Stimulated activated CD4-positive, alpha-beta T cell treated with anti-CD3 and anti-CD28 coated beads, TNF-alpha, amount 100 ng/mL, for 48 hours (primary cell): Measurements from ENCODE around the gene RGPD5.
"Not testable (repeated sequence)": the region's sequence is repeated elsewhere in the genome, so short reads cannot be mapped to it uniquely, and the experiment has no call there.

ENCODE experiments used
- DNase-seq, 3 donors: peaks; one replicate each; pipeline ENCODE4 v3.0.0-alpha.2; 2020; ENCODE audit warnings: low read depth in 3 of 3

The RGPD5 gene

GRCh38 chr2:109794074-109794737 is at the start of gene RGPD5:
Gene RGPD5 (plus strand): TSS chr2:109794305. CDS start chr2:109794466, 161 bp downstream.
- DNase-seq = not testable (repeated sequence)

GRCh38 chr2:109751572-109751971 is 42.5 kb upstream of the RGPD5 start:
- not testable (repeated sequence) for DNase-seq

GRCh38 chr2:109757163-109757824 is 36.8 kb upstream of the RGPD5 start:
- DNase-seq = not testable (repeated sequence)

GRCh38 chr2:109760265-109761042 is 33.7 kb upstream of the RGPD5 start:
- not testable (repeated sequence) for DNase-seq

- not testable (repeated sequence) for DNase-seq
Observed at GRCh38 chr2:109761043-109761454, 33.1 kb upstream of the RGPD5 start.

GRCh38 chr2:109761976-109762375 is 32.1 kb upstream of the RGPD5 start:
- DNase-seq = not testable (repeated sequence)

GRCh38 chr2:109766074-109766473 is 28.0 kb upstream of the RGPD5 start:
- not testable (repeated sequence) for DNase-seq

- not testable (repeated sequence) for DNase-seq
Observed at GRCh38 chr2:109766886-109767578, 27.1 kb upstream of the RGPD5 start.

GRCh38 chr2:109768934-109769333 is 25.2 kb upstream of the RGPD5 start:
- DNase-seq = not testable (repeated sequence)

- DNase-seq = not testable (repeated sequence)
Observed at GRCh38 chr2:109779118-109779517, 15.0 kb upstream of the RGPD5 start.

- not testable (repeated sequence) for DNase-seq
Observed at GRCh38 chr2:109781147-109781816, 12.8 kb upstream of the RGPD5 start.

- DNase-seq = not testable (repeated sequence)
Observed at GRCh38 chr2:109782446-109782993, 11.6 kb upstream of the RGPD5 start.

- not testable (repeated sequence) for DNase-seq
Observed at GRCh38 chr2:109791530-109792279, 2.4 kb upstream of the RGPD5 start.

- DNase-seq = not testable (repeated sequence)
Observed at GRCh38 chr2:109792659-109793058, 1.4 kb upstream of the RGPD5 start.

GRCh38 chr2:109871129-109871751 is 77.1 kb downstream of the RGPD5 start:
- DNase-seq = not testable (repeated sequence)

GRCh38 chr2:109876625-109877024 is 82.5 kb downstream of the RGPD5 start:
- DNase-seq = not testable (repeated sequence)

GRCh38 chr2:109882112-109882511 is 88.0 kb downstream of the RGPD5 start:
- DNase-seq = not testable (repeated sequence)

- DNase-seq = not testable (repeated sequence)
Observed at GRCh38 chr2:109888414-109888813, 94.3 kb downstream of the RGPD5 start.

- not testable (repeated sequence) for DNase-seq
Observed at GRCh38 chr2:109889909-109890308, 95.8 kb downstream of the RGPD5 start.

GRCh38 chr2:109891024-109891423 is 96.9 kb downstream of the RGPD5 start:
- DNase-seq = not testable (repeated sequence)
